Uterus (tissue), 4 donors: ENCODE measurements around the gene BGN. TPM values are rescaled to one million over a fixed set of nuclear protein-coding genes. Genes with fewer than 3 reads are reported as not detected.

ENCODE experiments used
- DNase-seq, 2 donors: peaks; one replicate each; pipeline ENCODE4 v3.0.0-alpha.2; 2019 to 2020
- H3K27ac ChIP-seq, 2 donors: fragments of 200-600 bp; sonication (generic); 1 replicate in 1 of 2; 2 replicates in 1 of 2; pipeline ENCODE4 v1.5.1; 2016 to 2018
- H3K27me3 ChIP-seq, 2 donors: fragments of 200-600 bp; sonication (generic); one replicate each; pipeline ENCODE4 v1.5.1; 2018 to 2019; ENCODE audit warnings: control low read depth in 1 of 2
- H3K36me3 ChIP-seq, 2 donors: fragments of 200-600 bp; sonication (generic); one replicate each; pipeline ENCODE4 v1.5.1; 2019; ENCODE audit warnings: control low read depth in 1 of 2
- H3K4me1 ChIP-seq, 2 donors: fragments of 200-600 bp; sonication (generic); one replicate each; pipeline ENCODE4 v1.5.1; 2018 to 2019; ENCODE audit warnings: control low read depth in 1 of 2
- H3K4me3 ChIP-seq, 2 donors: fragments of 200-600 bp; sonication (generic); 1 replicate in 1 of 2; 2 replicates in 1 of 2; pipeline ENCODE4 v1.5.1; 2018 to 2019; ENCODE audit warnings: mild to moderate bottlenecking in 1 of 2
- H3K9me3 ChIP-seq, 2 donors: fragments of 200-600 bp; sonication (generic); one replicate each; pipeline ENCODE4 v1.5.1; 2019; ENCODE audit warnings: control low read depth in 1 of 2
- CTCF ChIP-seq, 4 experiments: fragments of 200-600 bp in 2 of 4; fragments of 450-650 bp in 2 of 4; sonication (generic) in 2 of 4; IDR thresholded peaks; one replicate each; pipeline ENCODE4 v1.5.1; 2016 to 2019; ENCODE audit warnings: antibody characterized with exemption in 4 of 4, mild to moderate bottlenecking in 2 of 4, moderate library complexity in 1 of 4
- POLR2A ChIP-seq, 2 donors: fragments of 450-650 bp; IDR thresholded peaks; one replicate each; pipeline ENCODE4 v1.6.1; 2016; ENCODE audit warnings: antibody characterized with exemption in 2 of 2, mild to moderate bottlenecking in 1 of 2, moderate library complexity in 1 of 2
- intact Hi-C: fragments of 100-400 bp; cut with DNase I; formaldehyde crosslinking; loops from one replicate; pipeline ENCODE4 v1.15.1; 2023; ENCODE audit warnings: low total_unique reads
- total RNA-seq, 4 donors: library from RNA; depleted of rRNA in 3 of 4; stranded (reverse); fragments of >200 nt in 3 of 4; gene quantifications; one replicate each; pipeline versions ENCODE4 v1.1.0 to v1.2.4, GENCODE V29; 2014 to 2023
- donor health status: DM: yes; HTN: yes; CAD: no.

BGN gene
- total RNA-seq, 4 donors from 2014 or later = 36.8 to 91.5 (median 50.0) TPM

- H3K4me1 ChIP-seq = no peaks in the 10 kb centered on the region
- TF ChIP-seq POLR2A (IDR thresholded peaks at IDR 0.05) (no peak), CTCF (IDR thresholded peaks at IDR 0.05) (no peak)
- DNase-seq = no peak
- no peak overlapping the region for H3K4me3 ChIP-seq
- H3K9me3 ChIP-seq = no peaks in the 10 kb centered on the region
- intact Hi-C loops = no loop called here
- peak overlapping the region; percentile 65 to 82 for H3K27ac ChIP-seq
- H3K27me3 ChIP-seq = no peaks in the 10 kb centered on the region
- no peaks in the 10 kb centered on the region for H3K36me3 ChIP-seq
Measured at GRCh38 chrX:153494061-153494460, 719 bp upstream of the BGN start.

GRCh38 chrX:153495362-153495751, 577 bp downstream of the BGN start:
- DNase-seq = peak; percentile 37 to 55
- TF ChIP-seq CTCF (IDR thresholded peaks at IDR 0.05) = no peak
- TF ChIP-seq POLR2A (IDR thresholded peaks at IDR 0.05) = no peak
- Histone ChIP-seq H3K4me1 (no peaks in the 10 kb centered on the region), H3K36me3 (no peaks in the 10 kb centered on the region), H3K9me3 (no peaks in the 10 kb centered on the region), H3K4me3 (peak overlapping the region; percentile 12 to 28), H3K27me3 (no peaks in the 10 kb centered on the region), H3K27ac (peak overlapping the region; percentile 65 to 82)
- intact Hi-C loops = no loop called here

GRCh38 chrX:153495903-153496589, 1.3 kb downstream of the BGN start:
- H3K27me3 ChIP-seq = no peaks in the 10 kb centered on the region
- H3K27ac ChIP-seq = peak overlapping the region; percentile 65 to 82
- H3K4me1 ChIP-seq = no peaks in the 10 kb centered on the region

GRCh38 chrX:153496590-153496959, 1.8 kb downstream of the BGN start:
- Histone ChIP-seq H3K27ac (peak overlapping the region; percentile 65 to 82), H3K4me1 (no peaks in the 10 kb centered on the region), H3K4me3 (no peak overlapping the region), H3K27me3 (no peaks in the 10 kb centered on the region), H3K9me3 (no peaks in the 10 kb centered on the region), H3K36me3 (no peaks in the 10 kb centered on the region)
- intact Hi-C loops = no loop called here
- TF ChIP-seq CTCF (IDR thresholded peaks at IDR 0.05) (no peak), POLR2A (IDR thresholded peaks at IDR 0.05) (no peak)
- no peak for DNase-seq

More at GRCh38 chrX:153495903-153496589, 1.3 kb downstream of the BGN start:
- H3K9me3 ChIP-seq = no peaks in the 10 kb centered on the region
- no peaks in the 10 kb centered on the region for H3K36me3 ChIP-seq
- TF ChIP-seq POLR2A (IDR thresholded peaks at IDR 0.05) = no peak
- no peak for TF ChIP-seq CTCF (IDR thresholded peaks at IDR 0.05)
- intact Hi-C loops = no loop called here
- DNase-seq = no peak
- no peak overlapping the region for H3K4me3 ChIP-seq

GRCh38 chrX:153498453-153498852, 3.7 kb downstream of the BGN start:
- H3K27me3 ChIP-seq = no peaks in the 10 kb centered on the region
- no peak overlapping the region for H3K27ac ChIP-seq
- no peak overlapping the region for H3K4me3 ChIP-seq
- DNase-seq = no peak
- H3K9me3 ChIP-seq = no peaks in the 10 kb centered on the region
- intact Hi-C loops = no loop called here
- H3K36me3 ChIP-seq = no peaks in the 10 kb centered on the region
- TF ChIP-seq CTCF (IDR thresholded peaks at IDR 0.05) (no peak), POLR2A (IDR thresholded peaks at IDR 0.05) (no peak)
- no peaks in the 10 kb centered on the region for H3K4me1 ChIP-seq
